ENCODE measurements around the gene MSL3B.

- no peak for TF ChIP-seq CTCF (IDR thresholded peaks at IDR 0.05)
- no peak for TF ChIP-seq POLR2AphosphoS5 (IDR thresholded peaks at IDR 0.05)
- no peak for TF ChIP-seq POLR2A (IDR thresholded peaks at IDR 0.05)
Measured at GRCh38 chr2:233855345-233855744, 12.8 kb downstream of the MSL3B start.
